H1 (cell line): ENCODE data around the gene MCC.

Source experiments
- CREB1 ChIP-seq: IDR thresholded peaks from 2 replicates; pipeline ENCODE4 v1.6.1; 2012; ENCODE audit warnings: inconsistent platforms
- EGR1 ChIP-seq: IDR thresholded peaks from 2 replicates; pipeline ENCODE4 v1.6.1; 2011; ENCODE audit warnings: low read depth, low read length, borderline replicate concordance
- FOSL1 ChIP-seq: IDR thresholded peaks from 2 replicates; pipeline ENCODE4 v1.6.1; 2011; ENCODE audit warnings: mild to moderate bottlenecking, low read depth, low read length, moderate library complexity; ENCODE audit not compliant: insufficient read depth
- POLR2A ChIP-seq, 2 experiments: IDR thresholded peaks; 1 replicate in 1 of 2; 2 replicates in 1 of 2; pipeline ENCODE4 v1.6.1; 2011; ENCODE audit warnings: low read depth in 2 of 2, low read length in 2 of 2, mild to moderate bottlenecking in 2 of 2; ENCODE audit errors: control extremely low read depth in 1 of 2
- POLR2AphosphoS5 ChIP-seq: IDR thresholded peaks from 2 replicates; pipeline ENCODE4 v1.6.1; 2011; ENCODE audit warnings: low read depth, low read length
- SP4 ChIP-seq: IDR thresholded peaks from 2 replicates; pipeline ENCODE4 v1.6.1; 2012; ENCODE audit warnings: low read length, inconsistent platforms
- TF ChIP-seq, protein P1 (sequence below): IDR thresholded peaks from 2 replicates; pipeline ENCODE4 v1.6.1; 2012; ENCODE audit warnings: inconsistent platforms
- TF ChIP-seq, protein P2 (sequence below), 3 experiments: IDR thresholded peaks; 1 replicate in 2 of 3; 2 replicates in 1 of 3; pipeline versions ENCODE4 v1.5.1 to v1.6.1; 2011; ENCODE audit warnings: low read length in 3 of 3, mild to moderate bottlenecking in 3 of 3, inconsistent platforms in 2 of 3, low read depth in 1 of 3, moderate library complexity in 1 of 3; ENCODE audit not compliant: insufficient read depth in 1 of 3; ENCODE audit errors: control extremely low read depth in 1 of 3
- TF ChIP-seq, protein P3 (sequence below): IDR thresholded peaks from 2 replicates; pipeline ENCODE4 v1.6.1; 2012; ENCODE audit warnings: low read length, inconsistent platforms

DNA sequence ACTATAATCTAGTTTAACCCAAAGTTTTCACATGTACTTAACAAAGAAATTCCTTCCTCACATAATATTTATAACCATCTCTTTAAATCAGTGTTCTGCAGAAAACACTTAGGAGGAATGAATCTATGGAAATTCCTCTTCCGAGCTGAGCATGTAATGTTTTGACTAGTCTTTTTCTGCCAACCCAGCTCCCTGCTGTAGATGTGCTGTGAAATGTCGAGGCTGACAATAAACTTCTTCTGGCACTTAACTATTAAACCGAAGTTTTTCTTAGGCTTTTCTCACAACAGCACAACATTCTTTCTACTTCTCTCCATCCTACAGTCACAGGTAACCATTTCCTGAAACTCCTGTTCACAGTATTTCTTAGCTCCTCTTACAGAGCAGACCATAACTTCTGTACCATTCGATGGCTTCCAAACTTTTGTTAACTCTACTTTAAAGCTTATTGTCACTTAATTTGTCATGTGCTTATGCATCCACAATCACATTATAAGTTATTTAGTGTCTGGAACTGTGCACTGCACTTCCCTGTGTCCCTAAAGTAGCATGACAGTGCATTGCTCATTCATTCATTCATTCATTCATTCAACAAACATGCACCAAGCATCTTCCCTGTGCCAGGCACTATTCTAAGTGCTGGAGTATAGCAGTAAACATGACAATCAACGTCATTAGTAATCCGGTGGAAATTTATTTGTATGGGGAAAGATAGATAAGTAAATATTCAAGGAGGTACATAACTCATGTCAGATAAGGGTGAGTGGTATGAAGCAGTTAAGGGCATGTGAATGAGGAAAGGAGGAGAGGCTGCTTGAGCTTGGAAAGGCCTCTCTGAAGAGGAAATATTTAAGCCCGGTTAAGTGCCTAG, 108.1 kb downstream of the MCC start:
- TF ChIP-seq POLR2A (IDR thresholded peaks at IDR 0.05; ENCODE audit: control extremely low read depth in 1 of 2, low read depth in 2 of 2, low read length in 2 of 2) (no peak), FOSL1 (no peak), POLR2AphosphoS5 (no peak), CREB1 (no peak), EGR1 (no peak), SP4 (no peak)
- TF ChIP-seq, protein P1, sequence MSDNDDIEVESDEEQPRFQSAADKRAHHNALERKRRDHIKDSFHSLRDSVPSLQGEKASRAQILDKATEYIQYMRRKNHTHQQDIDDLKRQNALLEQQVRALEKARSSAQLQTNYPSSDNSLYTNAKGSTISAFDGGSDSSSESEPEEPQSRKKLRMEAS: no peak
- TF ChIP-seq, protein P2, sequence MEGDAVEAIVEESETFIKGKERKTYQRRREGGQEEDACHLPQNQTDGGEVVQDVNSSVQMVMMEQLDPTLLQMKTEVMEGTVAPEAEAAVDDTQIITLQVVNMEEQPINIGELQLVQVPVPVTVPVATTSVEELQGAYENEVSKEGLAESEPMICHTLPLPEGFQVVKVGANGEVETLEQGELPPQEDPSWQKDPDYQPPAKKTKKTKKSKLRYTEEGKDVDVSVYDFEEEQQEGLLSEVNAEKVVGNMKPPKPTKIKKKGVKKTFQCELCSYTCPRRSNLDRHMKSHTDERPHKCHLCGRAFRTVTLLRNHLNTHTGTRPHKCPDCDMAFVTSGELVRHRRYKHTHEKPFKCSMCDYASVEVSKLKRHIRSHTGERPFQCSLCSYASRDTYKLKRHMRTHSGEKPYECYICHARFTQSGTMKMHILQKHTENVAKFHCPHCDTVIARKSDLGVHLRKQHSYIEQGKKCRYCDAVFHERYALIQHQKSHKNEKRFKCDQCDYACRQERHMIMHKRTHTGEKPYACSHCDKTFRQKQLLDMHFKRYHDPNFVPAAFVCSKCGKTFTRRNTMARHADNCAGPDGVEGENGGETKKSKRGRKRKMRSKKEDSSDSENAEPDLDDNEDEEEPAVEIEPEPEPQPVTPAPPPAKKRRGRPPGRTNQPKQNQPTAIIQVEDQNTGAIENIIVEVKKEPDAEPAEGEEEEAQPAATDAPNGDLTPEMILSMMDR (IDR thresholded peaks at IDR 0.05; ENCODE audit: control extremely low read depth in 1 of 3, insufficient read depth in 1 of 3, low read depth in 1 of 3, low read length in 3 of 3): no peak
- TF ChIP-seq, protein P3, sequence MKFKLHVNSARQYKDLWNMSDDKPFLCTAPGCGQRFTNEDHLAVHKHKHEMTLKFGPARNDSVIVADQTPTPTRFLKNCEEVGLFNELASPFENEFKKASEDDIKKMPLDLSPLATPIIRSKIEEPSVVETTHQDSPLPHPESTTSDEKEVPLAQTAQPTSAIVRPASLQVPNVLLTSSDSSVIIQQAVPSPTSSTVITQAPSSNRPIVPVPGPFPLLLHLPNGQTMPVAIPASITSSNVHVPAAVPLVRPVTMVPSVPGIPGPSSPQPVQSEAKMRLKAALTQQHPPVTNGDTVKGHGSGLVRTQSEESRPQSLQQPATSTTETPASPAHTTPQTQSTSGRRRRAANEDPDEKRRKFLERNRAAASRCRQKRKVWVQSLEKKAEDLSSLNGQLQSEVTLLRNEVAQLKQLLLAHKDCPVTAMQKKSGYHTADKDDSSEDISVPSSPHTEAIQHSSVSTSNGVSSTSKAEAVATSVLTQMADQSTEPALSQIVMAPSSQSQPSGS: no peak
